GM19035 (cell line): ENCODE measurements around the gene CTIF.
"Not testable (repeated sequence)": the region's sequence is repeated elsewhere in the genome, so short reads cannot be mapped to it uniquely, and the experiment has no call there.

Source experiments
- ATAC-seq: cut with Tn5 transposase; IDR thresholded peaks from one replicate; pipeline ENCODE4 v1.9.1; 2021; ENCODE audit not compliant: unreplicated experiment

Gene CTIF

DNA sequence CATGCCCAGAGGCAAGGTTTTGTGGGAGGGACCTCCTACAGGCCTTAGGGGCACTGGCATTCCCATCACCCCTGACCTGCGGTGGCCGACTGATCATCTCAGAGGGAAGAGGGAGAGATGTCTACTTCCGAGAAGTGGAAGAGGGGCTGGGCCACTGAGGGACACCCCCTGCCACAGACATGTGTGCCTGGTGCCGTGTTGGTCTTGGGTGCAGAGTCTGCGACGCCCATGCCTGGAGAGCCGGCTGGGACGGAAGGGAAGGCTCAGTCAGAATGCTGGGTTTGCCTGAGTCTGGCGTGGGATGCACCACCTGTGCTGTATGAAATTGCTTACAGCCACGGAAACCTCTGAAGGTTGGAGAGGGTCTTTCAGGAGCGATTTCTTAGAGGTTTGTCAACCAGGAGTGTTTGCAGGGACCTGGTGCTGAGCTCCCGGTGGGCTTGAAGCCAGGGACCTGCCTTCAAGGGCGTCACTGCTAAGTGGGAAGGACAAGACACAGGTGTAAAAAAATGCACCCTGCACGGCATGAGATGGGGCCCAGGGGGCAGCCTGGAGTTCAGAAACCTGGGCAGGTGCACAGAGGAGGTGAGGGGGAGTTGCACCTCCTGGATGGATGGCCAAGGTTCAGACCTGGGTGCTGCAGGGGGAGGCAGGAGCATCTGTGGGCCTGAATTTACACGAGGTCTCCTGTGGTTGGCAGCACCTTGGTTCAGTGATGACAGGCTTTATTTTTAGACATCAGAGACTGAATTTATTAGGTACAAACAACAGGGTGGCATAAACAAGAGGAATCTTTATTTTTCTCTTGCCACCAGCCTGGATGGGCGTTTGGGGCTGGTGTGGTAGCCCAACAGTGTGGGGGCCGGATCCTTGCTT lies 100.3 kb downstream of the CTIF start:
- no peak for ATAC-seq

DNA sequence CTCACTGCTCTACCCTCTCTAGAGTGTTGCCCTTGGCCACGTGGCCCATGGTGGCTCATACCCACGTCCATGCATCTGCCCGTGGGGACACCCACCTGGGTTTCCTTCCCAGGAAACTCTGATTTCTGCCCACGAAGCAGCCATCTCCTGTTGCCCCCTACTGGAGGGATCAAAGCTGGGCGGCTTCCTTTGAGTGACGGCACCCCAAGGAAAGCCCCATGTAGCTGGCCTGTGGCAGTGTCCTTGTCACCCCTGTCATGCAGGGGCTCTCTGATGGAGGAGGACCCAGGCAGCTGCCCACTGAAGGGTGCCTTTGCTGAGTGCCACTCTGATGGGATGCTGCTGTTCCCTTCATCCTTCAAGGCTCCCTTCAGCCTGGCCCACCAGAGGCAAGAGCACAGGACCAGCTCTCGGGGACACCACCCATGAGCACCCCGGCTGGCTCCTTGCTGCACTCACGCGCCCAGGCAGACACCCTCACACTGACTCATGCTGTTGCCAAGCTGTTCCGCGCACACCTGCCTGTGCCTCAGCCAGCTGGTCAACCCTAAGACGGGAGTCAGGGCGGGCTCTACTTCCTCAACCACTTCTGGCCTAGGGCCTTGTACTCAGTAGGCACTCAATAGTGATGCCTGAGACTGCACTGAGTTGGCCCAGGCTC lies 101.1 kb downstream of the CTIF start:
- ATAC-seq: no peak

DNA sequence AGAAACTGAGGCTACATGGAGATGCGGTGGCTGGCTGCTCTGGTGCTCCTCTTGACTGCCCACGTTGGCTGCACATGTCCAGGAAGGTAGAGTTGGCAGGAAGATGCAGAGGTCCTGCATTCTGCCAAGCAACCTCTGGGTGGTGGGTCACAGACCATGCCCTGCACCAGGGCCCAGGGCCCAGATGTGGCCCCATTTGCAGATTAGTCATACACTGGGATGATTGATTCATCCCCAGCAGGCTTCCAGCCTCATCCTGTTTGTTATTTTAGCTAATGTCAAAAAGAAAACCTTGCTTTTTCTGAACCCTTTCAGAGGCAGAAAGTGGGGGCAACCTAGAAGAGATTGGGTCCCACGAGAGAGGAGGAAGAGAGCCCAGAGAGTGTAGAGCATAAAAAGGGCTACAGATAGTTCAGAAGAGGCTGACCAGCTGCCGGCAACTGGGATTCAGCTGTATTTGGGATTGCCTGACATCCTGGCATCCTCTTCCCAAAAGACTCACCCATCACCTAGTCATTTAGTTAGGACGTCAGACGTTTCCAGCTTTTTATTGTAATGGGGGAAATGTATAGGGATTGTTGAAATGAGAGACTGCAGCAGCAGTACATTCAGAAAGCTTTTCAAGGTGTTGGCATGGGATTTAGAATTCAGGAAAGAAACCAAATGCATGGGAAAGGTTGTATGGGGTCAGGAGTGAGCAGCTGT lies 101.9 kb downstream of the CTIF start:
- ATAC-seq: no peak

DNA sequence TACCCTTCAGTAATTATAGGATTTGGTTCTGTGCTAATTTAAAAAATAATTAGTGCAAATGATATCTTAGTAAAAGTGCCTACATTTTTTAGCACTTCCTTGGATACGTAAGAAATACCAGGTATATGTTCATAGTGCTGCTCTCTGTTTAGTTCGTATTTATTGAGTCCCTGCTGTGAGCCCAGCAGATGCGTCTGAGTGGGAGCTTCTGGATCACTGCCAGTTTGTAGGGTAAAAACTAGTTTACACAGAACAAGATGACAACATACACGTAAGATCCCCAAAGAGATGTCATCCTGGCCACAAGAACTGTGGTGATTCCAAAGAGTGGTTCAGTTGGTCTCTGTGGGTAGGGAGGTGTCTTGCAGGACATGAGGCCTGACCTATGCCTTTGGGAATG lies 103.2 kb downstream of the CTIF start:
- ATAC-seq: no peak

DNA sequence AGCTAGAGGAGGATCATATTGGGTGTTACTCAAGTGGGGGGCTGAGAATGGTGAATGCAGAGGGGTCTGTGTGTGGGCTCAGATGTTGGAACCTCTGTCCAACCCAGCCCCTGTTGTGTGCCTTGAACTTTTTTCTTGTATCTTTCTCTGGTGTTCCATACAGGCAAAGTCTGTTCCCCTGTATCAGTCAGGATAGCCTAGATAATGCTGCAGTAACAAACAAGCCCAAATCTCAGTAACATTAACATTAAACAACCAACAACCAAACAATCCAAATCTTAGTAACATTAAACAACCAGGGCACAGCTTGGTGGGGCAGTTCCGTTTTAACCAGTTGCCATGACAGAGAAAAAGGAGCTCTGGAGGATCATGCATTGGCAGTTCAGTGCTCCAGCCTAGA lies 103.7 kb downstream of the CTIF start:
- ATAC-seq: no peak

DNA sequence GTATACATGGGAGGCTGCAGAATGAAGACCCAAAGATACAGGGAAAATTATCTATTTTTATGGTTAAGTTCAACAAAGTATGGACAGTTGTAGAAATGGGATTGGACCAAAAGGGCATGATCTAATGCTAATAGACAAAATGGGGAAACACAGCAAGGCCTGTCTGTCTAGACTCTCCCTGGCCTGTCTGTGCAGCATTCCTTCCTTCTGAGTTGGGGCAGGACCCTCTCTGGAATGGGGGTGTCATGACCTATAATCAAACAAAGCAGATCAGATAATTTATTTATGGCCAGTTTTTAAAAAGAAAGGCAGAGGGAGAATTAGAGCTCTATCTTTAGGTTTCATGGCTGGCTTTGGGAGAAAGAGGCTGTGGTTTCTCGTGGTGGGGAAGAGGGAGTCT lies 104.4 kb downstream of the CTIF start:
- ATAC-seq: no peak

DNA sequence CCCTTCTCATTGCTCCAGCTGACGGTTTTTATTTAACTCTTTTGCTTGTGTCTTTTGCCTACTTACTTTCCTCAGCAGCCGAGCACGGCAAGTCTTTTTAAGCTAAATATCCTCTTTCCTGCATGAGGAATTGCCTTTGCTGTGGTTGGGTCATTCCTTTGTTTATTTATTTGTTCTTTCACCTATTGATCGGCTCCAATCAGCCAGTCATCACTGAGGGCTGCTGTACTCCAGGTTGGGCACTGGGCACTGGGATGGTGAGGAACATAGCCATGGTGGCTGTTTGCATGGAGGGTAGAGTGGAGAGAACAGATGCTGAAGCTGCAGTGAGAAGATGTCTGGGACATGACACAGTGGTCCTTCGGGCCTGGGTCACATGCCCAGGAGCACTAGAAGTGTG lies 105.2 kb downstream of the CTIF start:
- ATAC-seq: no peak

DNA sequence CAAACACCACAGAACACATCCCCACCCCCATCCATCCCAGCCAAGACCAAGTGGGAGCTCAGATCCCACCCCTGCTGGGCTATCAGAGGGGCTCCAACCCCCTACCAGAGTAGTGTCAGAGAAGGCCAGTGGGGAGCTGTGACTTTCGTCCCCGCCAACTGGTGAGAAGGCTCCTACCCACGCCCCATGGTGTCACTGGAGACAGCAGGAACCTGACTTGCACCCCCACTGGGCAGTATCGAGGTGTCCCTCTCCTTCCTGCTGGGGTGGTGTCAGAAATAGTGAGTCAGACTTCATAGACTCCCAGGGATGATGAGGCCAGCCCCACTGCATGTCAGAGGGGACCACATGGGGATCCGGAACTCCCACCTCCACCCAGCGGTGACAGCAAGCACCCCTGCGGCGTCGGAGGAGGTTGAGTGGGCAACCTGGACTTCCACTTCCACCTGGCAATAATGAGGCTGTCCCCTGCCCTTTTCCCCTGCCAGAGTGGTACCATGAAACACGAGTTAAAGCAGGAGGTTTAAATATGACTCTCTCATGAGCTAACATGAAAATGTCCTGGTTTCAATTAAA lies 106.7 kb downstream of the CTIF start:
- no peak for ATAC-seq

DNA sequence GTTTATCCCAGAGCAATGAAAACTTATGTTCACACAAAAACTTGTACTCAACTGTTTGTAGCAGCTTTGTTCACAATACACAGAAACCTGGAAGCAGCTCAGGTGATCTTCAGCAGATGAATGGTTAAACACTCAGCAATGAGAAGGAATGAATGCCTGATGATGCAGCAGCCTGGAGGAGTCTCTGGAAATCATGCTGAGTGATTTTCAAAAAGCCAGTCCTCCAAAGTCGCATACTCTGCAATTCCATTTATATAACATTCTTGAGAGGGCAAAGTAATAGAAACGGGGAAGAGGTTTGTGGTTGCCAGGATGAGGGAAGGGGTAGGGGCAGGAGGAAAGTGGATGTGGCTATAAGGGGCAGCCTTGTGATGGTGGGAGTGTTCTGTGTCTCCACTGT lies 108.1 kb downstream of the CTIF start:
- no peak for ATAC-seq

DNA sequence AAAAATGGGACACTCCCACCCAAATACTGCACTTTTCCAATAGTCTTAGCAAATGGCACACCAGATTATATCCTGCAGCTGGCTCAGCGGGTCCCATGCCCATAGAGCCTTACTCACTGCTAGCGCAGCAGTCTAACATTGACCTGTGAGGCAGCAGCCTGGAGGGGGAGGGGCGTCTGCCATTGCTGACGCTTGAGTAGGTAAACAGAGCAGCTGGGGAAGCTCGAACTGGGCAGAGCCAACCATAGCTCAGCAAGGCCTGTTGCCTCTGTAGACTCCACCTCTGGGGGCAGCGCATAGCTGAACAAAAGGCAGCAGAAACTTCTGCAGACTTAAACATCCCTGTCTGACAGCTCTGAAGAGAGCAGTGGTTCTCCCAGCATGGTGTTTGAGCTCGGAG lies 110.4 kb downstream of the CTIF start:
- ATAC-seq: no peak

DNA sequence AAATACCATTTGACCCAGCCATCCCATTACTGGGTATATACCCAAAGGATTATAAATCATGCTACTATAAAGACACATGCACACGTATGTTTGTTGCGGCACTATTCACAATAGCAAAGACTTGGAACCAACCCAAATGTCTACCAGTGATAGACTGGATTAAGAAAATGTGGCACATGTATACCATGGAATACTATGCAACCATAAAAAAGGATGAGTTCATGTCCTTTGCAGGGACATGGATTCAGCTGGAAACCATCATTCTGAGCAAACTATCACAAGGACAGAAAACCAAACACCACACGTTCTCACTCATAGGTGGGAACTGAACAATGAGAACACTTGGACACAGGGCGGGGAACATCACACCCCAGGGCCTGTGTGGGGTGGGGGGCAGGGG lies 115.8 kb downstream of the CTIF start:
- not testable (repeated sequence) for ATAC-seq

DNA sequence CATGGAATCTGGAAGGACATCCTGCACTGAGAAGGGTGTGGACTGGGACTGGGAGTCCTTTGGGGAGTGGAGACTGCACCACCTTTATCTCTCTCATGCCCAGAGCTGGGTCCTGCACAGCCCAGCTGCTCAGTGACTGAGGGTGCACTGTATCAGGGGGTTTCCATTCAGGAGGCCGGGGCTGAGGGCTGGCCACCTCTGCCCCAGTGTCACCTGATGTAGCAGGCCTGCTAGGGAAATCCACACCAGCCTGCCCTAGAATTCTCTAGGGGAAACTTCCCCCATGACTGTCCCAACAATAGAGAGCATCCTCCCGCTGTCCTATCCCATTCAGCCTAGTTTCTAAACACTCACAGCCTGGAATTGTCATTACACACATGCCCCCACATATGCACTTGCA lies 116.7 kb downstream of the CTIF start:
- ATAC-seq: no peak

DNA sequence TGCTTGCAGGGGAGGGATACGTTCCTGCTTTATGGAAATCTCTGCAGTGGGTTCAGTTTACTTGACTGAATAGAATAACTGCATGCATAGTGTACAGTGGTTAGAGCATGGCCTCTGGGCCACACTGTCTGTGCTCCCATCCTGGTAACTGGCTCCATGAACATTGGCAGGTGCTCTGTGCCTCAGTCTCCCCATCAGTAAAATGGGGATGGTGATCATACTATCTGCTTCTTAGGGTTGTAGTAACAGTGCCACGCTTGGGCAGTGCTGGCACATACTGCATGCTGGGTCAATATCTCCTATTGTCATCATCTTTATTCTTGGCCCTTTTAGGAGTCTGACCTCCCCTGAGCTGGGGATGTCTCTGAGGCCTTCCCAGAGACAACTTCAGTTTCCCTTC lies 117.3 kb downstream of the CTIF start:
- no peak for ATAC-seq

DNA sequence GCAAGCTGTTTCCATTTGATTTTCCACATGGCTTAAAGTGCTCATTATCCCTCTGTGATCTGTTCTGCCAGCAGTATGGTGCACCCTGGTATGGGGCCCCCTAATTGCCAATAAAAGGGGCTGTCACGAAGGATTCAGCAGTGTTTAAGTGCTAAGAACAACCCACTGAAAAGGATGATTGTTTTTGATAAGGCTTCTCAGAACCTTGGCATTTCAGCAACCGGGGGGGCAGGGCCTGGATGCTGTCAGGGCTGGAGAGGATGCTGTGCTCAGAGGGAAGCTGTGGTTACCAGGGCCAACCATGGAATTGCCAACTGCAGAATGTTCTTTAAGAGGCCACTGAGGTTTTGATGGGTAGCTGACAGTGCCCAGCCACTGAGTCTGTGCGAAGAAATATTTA lies 117.8 kb downstream of the CTIF start:
- no peak for ATAC-seq

DNA sequence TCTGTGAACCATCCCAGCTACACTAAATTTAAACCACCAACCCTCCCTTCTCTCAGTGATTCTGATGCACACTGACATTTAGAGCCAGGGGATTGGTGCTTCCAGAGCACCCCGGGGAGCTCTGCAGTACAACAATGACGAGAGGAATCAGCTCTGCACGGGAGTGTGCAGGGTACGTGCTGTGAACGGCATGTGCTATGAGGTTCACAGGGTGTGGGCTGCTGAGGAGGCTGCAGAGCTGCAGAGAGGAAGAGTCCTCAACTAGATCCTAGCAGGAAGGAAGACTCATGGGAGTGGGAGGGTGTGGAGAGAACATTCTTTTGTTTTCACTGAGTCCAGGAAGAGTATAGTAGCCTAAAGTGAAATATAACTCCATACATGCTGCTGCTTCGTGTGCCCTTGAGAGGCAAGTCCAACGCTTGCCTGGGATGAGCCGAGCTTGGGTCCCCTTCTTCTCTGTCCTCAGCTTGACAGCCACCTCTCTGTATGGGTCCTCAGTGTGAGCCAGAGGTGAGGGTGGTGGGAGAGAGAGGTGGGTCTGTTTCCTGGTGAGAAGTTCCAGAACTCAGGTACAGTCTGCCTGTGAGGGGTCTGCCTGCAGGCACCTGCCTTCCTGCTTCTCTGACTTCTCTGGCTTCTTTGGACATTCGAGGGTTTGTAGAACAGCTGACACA lies 118.8 kb downstream of the CTIF start:
- no peak for ATAC-seq

DNA sequence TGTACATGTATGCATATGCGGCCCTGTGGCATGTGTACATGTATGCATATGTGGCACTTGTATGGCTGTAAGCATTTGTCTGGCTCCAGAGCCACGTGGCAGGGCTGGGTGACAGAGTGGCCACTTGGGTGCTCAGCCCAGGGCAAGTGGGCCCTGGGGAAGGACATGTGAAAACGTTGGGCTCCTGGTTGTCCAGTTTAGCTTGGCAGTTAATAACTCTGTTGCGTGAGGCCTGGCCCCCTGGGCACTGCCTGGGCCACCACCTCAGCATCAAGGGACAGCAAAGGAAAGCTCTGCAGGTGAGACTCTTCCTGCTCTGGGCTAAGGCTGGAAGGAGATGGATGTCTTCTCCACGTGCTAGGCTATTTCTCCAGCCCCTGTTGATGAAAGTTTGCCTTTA lies 119.9 kb downstream of the CTIF start:
- ATAC-seq: no peak

DNA sequence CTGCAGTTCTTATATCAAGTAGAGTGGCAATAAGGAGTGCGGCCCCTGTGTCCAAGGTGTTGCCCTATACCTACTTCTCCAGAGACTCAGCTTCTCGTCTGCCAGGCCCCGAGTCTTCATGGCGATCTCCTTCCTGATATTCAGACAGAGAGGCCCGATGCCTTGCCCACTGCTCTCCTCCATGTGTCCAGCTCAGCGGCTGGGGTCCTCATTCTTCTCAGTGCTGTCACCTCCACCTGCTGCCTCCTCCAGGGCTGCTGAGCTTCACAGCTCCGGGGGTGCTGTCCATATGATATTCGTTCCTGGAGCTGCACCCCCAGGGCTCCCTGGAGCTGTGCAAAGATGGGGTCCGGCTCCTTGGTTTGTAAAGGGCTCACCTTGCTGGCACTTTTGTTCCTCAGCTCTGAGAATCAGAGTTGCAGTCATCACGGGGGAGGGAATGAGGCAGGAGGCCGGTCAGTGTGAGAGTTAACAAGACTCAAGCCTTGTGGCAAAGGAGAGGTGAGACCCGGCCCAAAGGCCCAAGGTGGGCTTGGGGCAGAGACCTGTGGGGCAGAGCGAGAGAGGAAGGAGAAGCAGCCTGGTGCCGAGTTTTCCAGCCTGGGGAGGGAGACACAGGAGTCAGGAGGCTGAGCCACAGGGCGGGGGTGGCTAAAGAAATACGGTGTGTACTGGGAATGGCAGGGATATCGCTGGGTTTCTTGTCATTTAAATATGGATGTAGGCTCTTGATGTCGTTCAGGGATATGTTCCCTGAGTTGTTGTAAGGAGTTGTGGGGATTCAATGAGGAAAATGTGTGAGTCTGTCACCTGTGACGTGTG lies 120.6 kb downstream of the CTIF start:
- no peak for ATAC-seq

DNA sequence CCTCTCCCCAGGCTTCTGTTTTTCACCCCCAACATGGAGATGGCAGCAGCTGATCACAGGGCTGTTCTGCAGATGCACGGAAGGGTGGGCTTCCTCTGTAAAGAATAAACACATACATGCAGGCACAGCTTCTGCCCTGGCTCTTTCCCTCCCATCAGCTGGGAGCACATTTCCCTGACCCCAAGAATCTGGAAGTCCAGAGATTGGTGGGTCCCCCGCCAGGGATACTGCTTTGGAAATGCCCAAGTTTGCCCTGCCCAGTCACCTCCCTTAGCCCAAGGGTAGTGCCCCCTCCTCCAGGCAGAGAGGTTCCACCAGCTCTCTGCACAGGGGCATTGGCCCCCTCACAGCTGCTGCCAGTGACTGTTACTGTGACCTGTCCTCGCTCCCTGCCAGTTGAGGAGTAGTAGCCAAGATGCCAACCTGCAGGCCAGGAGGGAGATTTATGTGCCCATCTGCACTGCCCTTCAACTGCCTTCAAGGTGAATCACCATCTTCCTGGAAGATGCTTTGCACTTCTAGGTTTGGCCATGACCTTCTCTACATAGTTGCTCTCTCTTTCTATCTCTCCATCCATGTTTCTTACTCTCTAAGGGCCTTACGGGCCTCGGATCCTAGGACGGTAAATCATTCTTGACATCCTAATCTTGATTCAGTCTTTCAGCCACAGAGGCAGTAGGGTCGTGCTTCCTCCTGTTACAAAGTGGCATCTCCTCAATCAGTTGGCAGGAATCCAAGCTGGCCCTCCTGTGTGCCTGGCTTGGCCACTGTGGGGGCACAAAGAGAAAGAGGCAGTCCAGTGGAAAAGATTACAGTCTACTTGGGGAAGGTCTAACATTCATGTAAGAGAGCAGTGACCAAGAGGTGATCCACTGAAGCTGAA lies 121.8 kb downstream of the CTIF start:
- ATAC-seq: no peak

DNA sequence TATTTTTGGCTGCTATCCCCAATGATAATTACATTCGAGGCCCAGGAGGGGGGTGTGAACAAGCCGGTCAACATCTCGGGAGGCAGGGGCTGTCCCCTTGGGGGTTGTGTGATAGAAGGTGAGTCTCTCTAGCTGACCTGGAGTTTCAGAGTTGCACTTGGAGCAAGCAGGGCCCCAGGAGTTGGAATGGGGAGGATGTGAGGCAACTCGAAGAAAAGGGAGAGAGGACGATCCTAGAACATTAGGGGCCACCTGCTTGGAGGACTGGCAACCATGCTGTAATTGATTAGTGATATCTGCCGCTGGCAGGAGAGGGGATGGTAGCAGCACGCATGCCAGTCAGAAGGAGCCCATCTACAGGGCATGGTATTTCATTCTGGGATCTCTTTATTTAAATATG lies 122.6 kb downstream of the CTIF start:
- no peak for ATAC-seq
